Frontal cortex (tissue), 1 donor: ENCODE data around the gene UGT1A7. TPM values are rescaled to one million over a fixed set of nuclear protein-coding genes. Genes with fewer than 3 reads are reported as not detected.

Experiments
- total RNA-seq: library from RNA; depleted of rRNA; stranded (reverse); fragments of >200 nt; gene quantifications from one replicate; pipeline ENCODE4 v1.2.3, GENCODE V29; 2014

The UGT1A7 gene
- total RNA-seq, 1 donor from 2014 or later: not detected

Other genes starting within 250 kb of the UGT1A7 start
- 5.3 TPM for gene USP40, start 115.1 kb upstream of the UGT1A7 start, total RNA-seq
- gene UGT1A8, start 64.3 kb upstream of the UGT1A7 start, total RNA-seq: not detected
- gene UGT1A10, start 45.5 kb upstream of the UGT1A7 start, total RNA-seq: not detected
- gene UGT1A9, start 10.0 kb upstream of the UGT1A7 start, total RNA-seq: not detected
- not detected for gene UGT1A6, start 11.0 kb downstream of the UGT1A7 start, total RNA-seq
- not detected for gene UGT1A5, start 31.0 kb downstream of the UGT1A7 start, total RNA-seq
- gene UGT1A4, start 36.8 kb downstream of the UGT1A7 start, total RNA-seq: not detected
- gene UGT1A3, start 47.1 kb downstream of the UGT1A7 start, total RNA-seq: not detected
- gene UGT1A1, start 78.4 kb downstream of the UGT1A7 start, total RNA-seq: not detected
- gene MROH2A, start 96.4 kb downstream of the UGT1A7 start, total RNA-seq: not detected
- gene HJURP, start 172.6 kb downstream of the UGT1A7 start, total RNA-seq: 2.0 TPM
- gene TRPM8, start 235.5 kb downstream of the UGT1A7 start, total RNA-seq: 0.41 TPM